Parathyroid adenoma (tissue), 2 donors: ENCODE measurements around the gene TIMM44.
"Not testable (repeated sequence)": the region's sequence is repeated elsewhere in the genome, so short reads cannot be mapped to it uniquely, and the experiment has no call there.

Experiments used
- H2AFZ ChIP-seq: fragments of 300-600 bp; sonication (generic); one replicate; pipeline ENCODE4 v1.7.0; 2017; ENCODE audit warnings: antibody characterized with exemption, mild to moderate bottlenecking
- H3K27ac ChIP-seq: fragments of 300-600 bp; sonication (generic); one replicate; pipeline ENCODE4 v1.7.0; 2017
- H3K27me3 ChIP-seq: fragments of 300-600 bp; sonication (generic); one replicate; pipeline ENCODE4 v1.7.0; 2017; ENCODE audit warnings: low read length; ENCODE audit not compliant: control insufficient read depth, insufficient read depth
- H3K36me3 ChIP-seq: fragments of 300-600 bp; sonication (generic); one replicate; pipeline ENCODE4 v1.7.0; 2017; ENCODE audit warnings: low read length; ENCODE audit not compliant: control insufficient read depth, insufficient read depth
- H3K4me1 ChIP-seq: fragments of 300-600 bp; sonication (generic); one replicate; pipeline ENCODE4 v1.7.0; 2017; ENCODE audit warnings: control low read depth
- H3K4me2 ChIP-seq: fragments of 300-600 bp; sonication (generic); one replicate; pipeline ENCODE4 v1.7.0; 2017; ENCODE audit warnings: low read length
- H3K4me3 ChIP-seq: fragments of 300-600 bp; sonication (generic); one replicate; pipeline ENCODE4 v1.7.0; 2017; ENCODE audit warnings: low read depth, low read length
- H3K79me2 ChIP-seq: fragments of 300-600 bp; sonication (generic); one replicate; pipeline ENCODE4 v1.7.0; 2017; ENCODE audit warnings: control low read depth
- H3K9ac ChIP-seq: fragments of 300-600 bp; sonication (generic); one replicate; pipeline ENCODE4 v1.7.0; 2017; ENCODE audit warnings: mild to moderate bottlenecking
- H3K9me3 ChIP-seq: fragments of 300-600 bp; sonication (generic); one replicate; pipeline ENCODE4 v1.7.0; 2017; ENCODE audit warnings: low read length; ENCODE audit not compliant: control insufficient read depth
- CTCF ChIP-seq: fragments of 300-600 bp; sonication (generic); IDR thresholded peaks from one replicate; pipeline ENCODE4 v1.7.0; 2017; ENCODE audit warnings: antibody characterized with exemption, mild to moderate bottlenecking
- donor health status: primary hyperparathyroidism.

Gene TIMM44

GRCh38 chr19:7962644-7963268 lies 19.3 kb upstream of the TIMM44 start:
- Histone ChIP-seq H3K4me1 (no peaks in the 10 kb centered on the region), H3K36me3 (no peaks in the 10 kb centered on the region), H2AFZ (no peak overlapping the region), H3K27me3 (no peaks in the 10 kb centered on the region), H3K9ac (no peak overlapping the region), H3K4me3 (no peak overlapping the region), H3K27ac (no peak overlapping the region), H3K4me2 (no peak overlapping the region), H3K9me3 (no peaks in the 10 kb centered on the region), H3K79me2 (no peaks in the 10 kb centered on the region)
- TF ChIP-seq CTCF: no peak

GRCh38 chr19:7961920-7962626 lies 18.6 kb upstream of the TIMM44 start:
- Histone ChIP-seq H3K36me3 (no peaks in the 10 kb centered on the region), H3K9me3 (no peaks in the 10 kb centered on the region), H3K9ac (no peak overlapping the region), H3K79me2 (no peaks in the 10 kb centered on the region), H3K27ac (no peak overlapping the region), H3K27me3 (no peaks in the 10 kb centered on the region), H2AFZ (no peak overlapping the region), H3K4me2 (no peak overlapping the region), H3K4me3 (no peak overlapping the region), H3K4me1 (no peaks in the 10 kb centered on the region)
- TF ChIP-seq CTCF: no peak

DNA sequence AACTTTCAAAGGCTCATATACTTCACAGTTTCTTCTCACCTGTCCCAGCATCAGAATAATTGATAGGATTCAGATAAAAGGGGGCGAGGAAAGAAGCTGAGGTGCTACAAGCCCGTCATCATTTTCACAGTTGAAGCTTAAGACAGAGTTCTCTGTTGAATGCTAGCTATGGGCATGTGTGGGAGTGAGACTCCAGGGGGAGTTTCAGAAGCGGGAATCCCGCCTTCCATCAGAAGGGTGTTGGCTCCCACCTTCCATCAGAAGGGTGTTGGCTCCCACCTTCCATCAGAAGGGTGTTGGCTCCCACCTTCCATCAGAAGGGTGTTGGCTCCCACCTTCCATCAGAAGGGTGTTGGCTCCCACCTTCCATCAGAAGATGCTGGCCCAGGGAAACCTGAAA lies 17.6 kb upstream of the TIMM44 start:
- H2AFZ ChIP-seq: not testable (repeated sequence)

GRCh38 chr19:7959211-7959610 lies 15.7 kb upstream of the TIMM44 start:
- H3K27me3 ChIP-seq: no peaks in the 10 kb centered on the region
- no peak overlapping the region for H2AFZ ChIP-seq
- no peak overlapping the region for H3K4me3 ChIP-seq
- no peaks in the 10 kb centered on the region for H3K79me2 ChIP-seq
- no peak overlapping the region for H3K9ac ChIP-seq
- no peak overlapping the region for H3K4me2 ChIP-seq
- no peak for TF ChIP-seq CTCF
- H3K27ac ChIP-seq: no peak overlapping the region
- H3K4me1 ChIP-seq: no peaks in the 10 kb centered on the region
- H3K36me3 ChIP-seq: no peaks in the 10 kb centered on the region
- H3K9me3 ChIP-seq: no peaks in the 10 kb centered on the region

More for the DNA sequence above, 17.6 kb upstream of the TIMM44 start:
- not testable (repeated sequence) for H3K9ac ChIP-seq, H3K4me2 ChIP-seq, H3K4me1 ChIP-seq, H3K9me3 ChIP-seq, H3K27me3 ChIP-seq, H3K79me2 ChIP-seq, H3K36me3 ChIP-seq, H3K27ac ChIP-seq, H3K4me3 ChIP-seq

DNA sequence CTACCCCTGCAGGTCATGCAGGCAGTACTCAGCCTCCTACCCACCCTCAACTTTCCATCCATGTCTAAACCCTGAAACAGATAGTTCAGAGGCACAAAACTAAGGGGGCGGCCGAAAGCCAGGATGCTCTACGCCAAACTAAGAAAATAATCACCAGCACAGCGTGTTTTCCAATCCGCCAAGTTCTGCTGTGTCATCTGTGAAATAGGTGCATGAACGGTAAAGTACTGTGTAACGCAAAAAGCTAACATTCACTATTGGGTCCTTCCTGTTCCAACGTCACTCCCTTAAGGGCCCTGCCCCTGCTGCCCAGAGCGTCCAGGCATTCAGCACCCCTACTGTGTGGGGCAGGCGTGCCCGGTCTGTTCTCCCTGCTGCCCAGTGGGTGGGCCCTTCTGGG lies 12.2 kb upstream of the TIMM44 start:
- no peak for TF ChIP-seq CTCF
- no peaks in the 10 kb centered on the region for H3K79me2 ChIP-seq
- H3K9ac ChIP-seq: no peak overlapping the region
- H3K27me3 ChIP-seq: no peaks in the 10 kb centered on the region
- H3K36me3 ChIP-seq: no peaks in the 10 kb centered on the region
- no peak overlapping the region for H3K4me2 ChIP-seq
- H3K4me3 ChIP-seq: no peak overlapping the region
- H3K4me1 ChIP-seq: no peaks in the 10 kb centered on the region
- H3K9me3 ChIP-seq: no peaks in the 10 kb centered on the region
- no peak overlapping the region for H2AFZ ChIP-seq
- no peak overlapping the region for H3K27ac ChIP-seq
